GM12875 (cell line): Measurements from ENCODE around the gene RNASE13.

Experiments
- H3K4me3 ChIP-seq: one replicate; pipeline ENCODE4 v1.5.1; 2011; ENCODE audit warnings: low read depth, low read length, control low read depth
- TF ChIP-seq, protein P1 (sequence below): IDR thresholded peaks from 2 replicates; pipeline ENCODE4 v1.5.1; 2011; ENCODE audit warnings: low read depth, mild to moderate bottlenecking, control low read depth, inconsistent platforms, low read length, moderate library complexity, borderline replicate concordance; ENCODE audit not compliant: insufficient read depth

The RNASE13 gene

DNA sequence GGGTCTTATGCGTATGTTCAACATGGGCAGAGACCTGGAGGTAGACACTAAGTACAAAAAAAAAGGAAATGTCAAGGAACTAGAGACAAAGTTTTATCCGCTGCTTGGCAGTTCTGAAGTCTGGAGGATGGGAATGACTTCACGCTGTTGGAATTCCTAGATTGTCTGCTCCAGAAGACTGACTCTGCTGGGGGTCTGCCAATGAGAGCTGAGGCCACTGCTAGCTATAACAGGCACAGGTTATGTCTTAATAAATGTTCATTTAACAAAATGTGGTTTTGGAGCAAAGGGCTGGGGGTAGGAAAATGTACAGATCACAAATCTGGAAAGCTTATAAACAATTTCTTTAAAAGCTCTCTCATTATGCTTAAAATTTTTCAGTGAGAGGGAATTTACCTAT lies 28.9 kb upstream of the RNASE13 start:
- H3K4me3 ChIP-seq, result no peak overlapping the region
- TF ChIP-seq, protein P1, sequence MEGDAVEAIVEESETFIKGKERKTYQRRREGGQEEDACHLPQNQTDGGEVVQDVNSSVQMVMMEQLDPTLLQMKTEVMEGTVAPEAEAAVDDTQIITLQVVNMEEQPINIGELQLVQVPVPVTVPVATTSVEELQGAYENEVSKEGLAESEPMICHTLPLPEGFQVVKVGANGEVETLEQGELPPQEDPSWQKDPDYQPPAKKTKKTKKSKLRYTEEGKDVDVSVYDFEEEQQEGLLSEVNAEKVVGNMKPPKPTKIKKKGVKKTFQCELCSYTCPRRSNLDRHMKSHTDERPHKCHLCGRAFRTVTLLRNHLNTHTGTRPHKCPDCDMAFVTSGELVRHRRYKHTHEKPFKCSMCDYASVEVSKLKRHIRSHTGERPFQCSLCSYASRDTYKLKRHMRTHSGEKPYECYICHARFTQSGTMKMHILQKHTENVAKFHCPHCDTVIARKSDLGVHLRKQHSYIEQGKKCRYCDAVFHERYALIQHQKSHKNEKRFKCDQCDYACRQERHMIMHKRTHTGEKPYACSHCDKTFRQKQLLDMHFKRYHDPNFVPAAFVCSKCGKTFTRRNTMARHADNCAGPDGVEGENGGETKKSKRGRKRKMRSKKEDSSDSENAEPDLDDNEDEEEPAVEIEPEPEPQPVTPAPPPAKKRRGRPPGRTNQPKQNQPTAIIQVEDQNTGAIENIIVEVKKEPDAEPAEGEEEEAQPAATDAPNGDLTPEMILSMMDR, result no peak

DNA sequence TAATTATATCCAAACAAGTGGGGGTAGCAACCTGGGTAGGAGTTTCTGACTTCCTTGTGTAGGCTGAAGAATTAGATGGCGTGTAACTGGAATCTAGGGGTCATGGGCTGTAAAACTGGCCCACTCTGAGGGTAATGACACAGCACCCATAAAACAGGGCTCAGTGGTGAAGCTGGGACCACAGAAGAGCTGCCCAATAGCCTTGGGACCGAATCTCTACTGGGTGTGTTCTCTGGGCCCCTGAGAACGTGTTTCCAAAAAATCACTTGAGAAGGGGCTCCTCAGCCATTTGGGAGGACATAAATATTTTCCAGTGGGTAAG lies 26.7 kb upstream of the RNASE13 start:
- H3K4me3 ChIP-seq, result no peak overlapping the region
- TF ChIP-seq, protein P1, result no peak

DNA sequence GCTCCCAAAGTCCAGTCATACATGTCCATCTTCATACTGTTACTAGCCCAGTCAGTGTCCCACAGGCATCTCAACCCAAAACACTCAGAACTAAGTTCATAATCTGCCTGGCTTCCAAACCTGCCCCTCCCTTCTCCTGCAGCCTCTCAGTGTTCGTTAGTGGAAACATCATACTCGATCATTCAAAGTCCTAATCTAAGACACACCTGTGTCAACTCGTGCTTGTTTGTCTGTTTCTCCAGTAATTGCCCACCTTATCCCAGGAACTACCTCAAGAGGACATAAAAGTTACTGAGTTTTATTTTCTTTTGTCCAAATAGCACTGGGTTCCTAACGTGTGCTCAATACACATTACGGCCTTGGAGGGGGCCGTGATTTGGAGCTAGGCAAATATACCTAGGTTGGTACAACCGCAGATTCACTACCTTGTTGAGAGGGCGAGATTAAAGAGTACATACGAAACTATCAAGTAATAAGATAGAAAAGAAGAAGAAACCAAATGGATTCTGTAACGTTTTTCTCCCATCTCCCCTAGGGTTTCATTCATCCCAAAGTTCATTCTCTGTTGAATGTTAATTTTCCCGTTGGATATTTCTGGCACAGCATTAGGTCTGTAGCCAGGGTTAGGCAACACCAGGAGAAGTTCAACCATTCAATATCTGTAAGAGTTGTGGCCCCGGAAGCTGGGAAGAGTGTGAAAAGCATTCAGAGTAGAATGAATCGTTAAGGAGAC lies 26.2 kb upstream of the RNASE13 start:
- TF ChIP-seq, protein P1, result no peak
- no peak overlapping the region for H3K4me3 ChIP-seq

DNA sequence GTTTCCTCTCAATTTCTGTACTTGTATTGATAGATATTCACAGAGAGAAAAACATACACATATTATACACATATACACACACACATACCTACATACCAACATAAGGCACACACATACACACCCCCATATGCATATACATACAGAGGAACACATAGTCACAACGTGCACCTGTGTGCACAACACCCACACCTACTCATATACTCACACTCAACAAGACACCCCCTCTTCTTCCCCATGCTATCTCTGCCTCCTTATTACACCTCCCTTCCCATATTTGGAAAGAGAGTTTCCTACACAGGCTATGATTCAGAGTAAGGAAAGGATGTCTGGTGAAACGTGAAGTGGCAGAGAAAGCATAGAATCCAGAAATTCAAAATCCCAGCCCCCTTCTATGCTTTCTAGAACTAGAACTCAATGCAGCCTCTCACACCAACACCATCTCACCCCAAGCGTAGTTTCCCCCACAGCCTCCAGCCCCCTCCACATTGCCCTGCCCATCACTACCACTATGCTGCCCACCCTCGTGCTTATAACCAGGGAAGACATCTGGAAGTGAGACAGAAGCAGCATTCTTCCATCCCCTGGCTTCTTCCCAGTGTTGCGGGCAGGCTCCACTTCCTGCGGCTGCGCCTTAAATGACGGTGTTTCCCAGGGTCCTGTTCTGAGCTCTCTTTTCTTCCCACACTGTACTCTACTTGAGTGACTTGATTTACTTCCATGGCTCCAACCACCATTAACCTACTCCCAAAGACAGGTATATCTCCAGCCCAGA lies 25.4 kb upstream of the RNASE13 start:
- H3K4me3 ChIP-seq, result no peak overlapping the region
- TF ChIP-seq, protein P1, result no peak

DNA sequence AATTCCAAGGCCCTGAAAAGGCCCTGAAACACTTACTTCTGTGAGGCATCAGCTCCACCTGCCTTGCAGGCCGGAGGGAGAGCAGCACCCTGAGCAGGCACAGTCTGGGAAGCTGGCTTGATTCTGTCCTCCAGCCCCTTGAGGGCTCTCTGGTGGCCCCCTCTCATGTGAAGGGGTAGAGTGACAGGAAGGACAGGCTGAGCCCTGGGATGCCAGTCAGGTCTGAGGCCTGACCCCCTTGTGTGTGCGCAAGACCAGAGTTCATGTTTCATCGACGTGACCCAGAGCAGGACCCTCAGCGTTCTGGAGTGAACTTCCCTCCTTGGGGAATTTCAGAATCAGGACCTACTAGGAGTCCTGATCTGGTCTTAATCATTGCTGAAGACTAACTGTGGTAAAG lies 24.3 kb upstream of the RNASE13 start:
- TF ChIP-seq, protein P1, result no peak
- no peak overlapping the region for H3K4me3 ChIP-seq

DNA sequence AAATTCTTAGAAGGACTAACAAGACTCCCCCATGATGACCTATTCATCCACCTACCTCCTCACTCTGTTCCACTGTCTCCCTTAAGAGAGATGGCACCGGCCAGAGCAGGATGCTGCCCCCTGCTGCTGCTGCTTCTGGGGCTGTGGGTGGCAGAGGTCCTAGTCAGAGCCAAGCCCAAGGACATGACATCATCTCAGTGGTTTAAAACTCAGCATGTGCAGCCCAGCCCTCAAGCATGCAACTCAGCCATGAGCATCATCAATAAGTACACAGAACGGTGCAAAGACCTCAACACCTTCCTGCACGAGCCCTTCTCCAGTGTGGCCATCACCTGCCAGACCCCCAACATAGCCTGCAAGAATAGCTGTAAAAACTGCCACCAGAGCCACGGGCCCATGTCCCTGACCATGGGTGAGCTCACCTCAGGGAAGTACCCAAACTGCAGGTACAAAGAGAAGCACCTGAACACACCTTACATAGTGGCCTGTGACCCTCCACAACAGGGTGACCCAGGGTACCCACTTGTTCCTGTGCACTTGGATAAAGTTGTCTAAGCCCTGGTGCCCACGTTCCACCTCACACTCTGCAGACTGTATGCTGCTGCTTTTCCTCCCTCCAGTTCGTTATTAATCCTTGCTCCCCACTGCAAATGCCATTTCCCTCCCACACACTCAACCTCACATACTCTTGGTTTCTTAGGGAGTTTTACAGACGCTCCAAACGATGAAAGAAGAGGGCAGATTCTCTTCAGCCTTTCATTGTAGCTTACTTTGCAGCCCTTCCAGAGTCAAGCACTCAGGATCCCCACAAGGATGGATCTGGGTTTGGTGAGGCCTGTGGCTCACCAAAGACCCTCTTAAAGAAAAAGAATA lies 23.4 kb upstream of the RNASE13 start, which contains the start of gene RNASE8:
Gene RNASE8, plus strand, starts transcription at position 20 of the 873 bp plus-strand sequence. Its CDS starts 71 bp downstream, at position 91.
- TF ChIP-seq, protein P1, result no peak
- no peak within 1 kb of the TSS for H3K4me3 ChIP-seq
